GM12864 (cell line): ENCODE results near the gene DHDDS.
"Not testable (repeated sequence)": the region's sequence is repeated elsewhere in the genome, so short reads cannot be mapped to it uniquely, and the experiment has no call there.

Experiments used
- DNase-seq: peaks from one replicate; pipeline ENCODE4 v3.0.0-alpha.2; 2011; ENCODE audit warnings: low read depth
- H3K4me3 ChIP-seq: 2 replicates; pipeline ENCODE4 v1.5.1; 2011; ENCODE audit warnings: mild to moderate bottlenecking, low read depth, low read length, control low read depth
- CTCF ChIP-seq: IDR thresholded peaks from 2 replicates; pipeline ENCODE4 v1.5.1; 2011; ENCODE audit warnings: low read depth, mild to moderate bottlenecking, moderate library complexity, low read length, control low read depth, inconsistent platforms; ENCODE audit errors: missing control alignments

The DHDDS gene

GRCh38 chr1:26431979-26432695, at the start of gene DHDDS:
TSS of gene DHDDS (plus strand) at chr1:26432321. CDS start at chr1:26432946, 625 bp downstream.
- no peak for TF ChIP-seq CTCF
- peak within 1 kb of the TSS; percentile 60 for H3K4me3 ChIP-seq
- DNase-seq = peak; percentile 93

GRCh38 chr1:26384076-26384475, 48.0 kb upstream of the DHDDS start:
- DNase-seq = no peak
- no peak overlapping the region for H3K4me3 ChIP-seq
- TF ChIP-seq CTCF = no peak

GRCh38 chr1:26385063-26385462, 47.1 kb upstream of the DHDDS start:
- H3K4me3 ChIP-seq, DNase-seq: not testable (repeated sequence)

- no peak for DNase-seq
- H3K4me3 ChIP-seq = no peak overlapping the region
- TF ChIP-seq CTCF = no peak
Measured at GRCh38 chr1:26387447-26387846, 44.7 kb upstream of the DHDDS start.

GRCh38 chr1:26388791-26389445, 43.2 kb upstream of the DHDDS start:
- no peak for DNase-seq
- TF ChIP-seq CTCF = no peak
- H3K4me3 ChIP-seq = no peak overlapping the region

GRCh38 chr1:26389604-26390247, 42.4 kb upstream of the DHDDS start:
- no peak for DNase-seq
- TF ChIP-seq CTCF = no peak
- H3K4me3 ChIP-seq = no peak overlapping the region

- DNase-seq = no peak
- H3K4me3 ChIP-seq = no peak overlapping the region
- TF ChIP-seq CTCF = peak; percentile 63
Measured at GRCh38 chr1:26391450-26391849, 40.7 kb upstream of the DHDDS start.
